Nephron progenitor cell (in vitro differentiated cells): ENCODE measurements around the gene KRT3.
"Not testable (repeated sequence)": the region's sequence is repeated elsewhere in the genome, so short reads cannot be mapped to it uniquely, and the experiment has no call there.

Source experiments
- DNase-seq: peaks from one replicate; pipeline ENCODE4 v3.0.0; 2021
- H3K27ac Mint-ChIP-seq: 2 replicates; pipeline ENCODE4 v1.8.0; 2021; ENCODE audit warnings: mild to moderate bottlenecking, moderate library complexity, mixed read lengths
- H3K27me3 Mint-ChIP-seq: 2 replicates; pipeline ENCODE4 v1.8.0; 2021; ENCODE audit warnings: mild to moderate bottlenecking, low read depth, mixed read lengths; ENCODE audit not compliant: poor library complexity
- H3K36me3 Mint-ChIP-seq: 2 replicates; pipeline ENCODE4 v1.8.0; 2021; ENCODE audit warnings: low read depth, mixed read lengths
- H3K4me1 Mint-ChIP-seq: 2 replicates; pipeline ENCODE4 v1.8.0; 2021; ENCODE audit warnings: mixed read lengths
- H3K4me3 Mint-ChIP-seq: 2 replicates; pipeline ENCODE4 v1.8.0; 2021; ENCODE audit warnings: mild to moderate bottlenecking, moderate library complexity, mixed read lengths
- H3K9me3 Mint-ChIP-seq: 2 replicates; pipeline ENCODE4 v1.8.0; 2021; ENCODE audit warnings: mild to moderate bottlenecking, moderate library complexity, mixed read lengths
- CTCF ChIP-seq: fragments of 200-600 bp; sonication (generic); IDR thresholded peaks from 2 replicates; pipeline ENCODE4 v1.5.0; 2021; ENCODE audit warnings: antibody characterized with exemption

The KRT3 gene

GRCh38 chr12:52796429-52796794, 495 bp upstream of the KRT3 start:
- Mint-ChIP-seq H3K4me3 (no peak overlapping the region), H3K27ac (no peak overlapping the region), H3K27me3 (peaks cover 29% of the 10 kb centered on the region), H3K4me1 (no peaks in the 10 kb centered on the region), H3K9me3 (no peaks in the 10 kb centered on the region), H3K36me3 (no peaks in the 10 kb centered on the region)
- no peak for TF ChIP-seq CTCF
- DNase-seq: no peak

- not testable (repeated sequence) for H3K27ac Mint-ChIP-seq
Observed at GRCh38 chr12:52795332-52795674, 614 bp downstream of the KRT3 start.

GRCh38 chr12:52794479-52795331, 1.2 kb downstream of the KRT3 start:
- Mint-ChIP-seq H3K27me3 (peaks cover 38% of the 10 kb centered on the region), H3K9me3 (no peaks in the 10 kb centered on the region), H3K4me3 (no peak overlapping the region), H3K4me1 (no peaks in the 10 kb centered on the region), H3K27ac (no peak overlapping the region), H3K36me3 (no peaks in the 10 kb centered on the region)
- no peak for TF ChIP-seq CTCF
- no peak for DNase-seq

More at GRCh38 chr12:52795332-52795674, 614 bp downstream of the KRT3 start:
- not testable (repeated sequence) for H3K9me3 Mint-ChIP-seq, H3K4me3 Mint-ChIP-seq, H3K36me3 Mint-ChIP-seq, H3K4me1 Mint-ChIP-seq, DNase-seq
- peaks cover 32% of the 10 kb centered on the region for H3K27me3 Mint-ChIP-seq

GRCh38 chr12:52792185-52793029, 3.5 kb downstream of the KRT3 start:
- Mint-ChIP-seq H3K27me3 (peaks cover 49% of the 10 kb centered on the region), H3K4me1 (no peaks in the 10 kb centered on the region), H3K36me3 (no peaks in the 10 kb centered on the region), H3K4me3 (no peak overlapping the region), H3K27ac (no peak overlapping the region), H3K9me3 (no peaks in the 10 kb centered on the region)
- DNase-seq: no peak
- TF ChIP-seq CTCF: no peak

- Mint-ChIP-seq H3K9me3 (no peaks in the 10 kb centered on the region), H3K4me3 (no peak overlapping the region), H3K36me3 (no peaks in the 10 kb centered on the region), H3K27ac (no peak overlapping the region), H3K27me3 (peaks cover 56% of the 10 kb centered on the region), H3K4me1 (no peaks in the 10 kb centered on the region)
- TF ChIP-seq CTCF: no peak
- no peak for DNase-seq
Observed at GRCh38 chr12:52791271-52792184, 4.4 kb downstream of the KRT3 start.
